Stimulated activated CD8-positive, alpha-beta memory T cell treated with anti-CD3 and anti-CD28 coated beads, Interleukin-12 subunit alpha, Interleukin-12 subunit beta, amount 100 ng/mL, for 24 hours (primary cell): ENCODE results near the gene ABHD8.
"Not testable (repeated sequence)": the region's sequence is repeated elsewhere in the genome, so short reads cannot be mapped to it uniquely, and the experiment has no call there.

ENCODE experiments used
- DNase-seq: peaks from one replicate; pipeline ENCODE4 v3.0.0-alpha.2; 2020; ENCODE audit errors: extremely low read depth

The ABHD8 gene

DNA sequence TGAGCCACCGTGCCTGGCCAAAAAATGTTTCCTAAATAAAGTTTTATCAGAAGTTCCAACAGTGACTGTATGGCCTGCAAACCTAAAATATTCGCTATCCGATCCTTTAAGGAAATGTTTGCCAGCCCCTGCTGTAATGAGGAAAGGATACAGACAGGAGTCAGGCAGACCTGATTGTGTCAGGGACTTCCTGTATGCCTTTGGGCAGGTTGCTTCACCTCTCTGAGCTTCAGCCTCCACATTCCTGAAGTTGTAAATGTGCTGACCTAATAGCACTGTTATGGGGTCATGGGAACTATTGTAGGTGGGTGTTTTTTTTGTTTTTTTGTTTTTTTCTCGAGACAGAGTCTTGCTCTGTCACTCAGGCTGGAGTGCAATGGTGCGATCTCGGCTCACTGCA, 6.2 kb downstream of the ABHD8 start:
- no peak for DNase-seq

DNA sequence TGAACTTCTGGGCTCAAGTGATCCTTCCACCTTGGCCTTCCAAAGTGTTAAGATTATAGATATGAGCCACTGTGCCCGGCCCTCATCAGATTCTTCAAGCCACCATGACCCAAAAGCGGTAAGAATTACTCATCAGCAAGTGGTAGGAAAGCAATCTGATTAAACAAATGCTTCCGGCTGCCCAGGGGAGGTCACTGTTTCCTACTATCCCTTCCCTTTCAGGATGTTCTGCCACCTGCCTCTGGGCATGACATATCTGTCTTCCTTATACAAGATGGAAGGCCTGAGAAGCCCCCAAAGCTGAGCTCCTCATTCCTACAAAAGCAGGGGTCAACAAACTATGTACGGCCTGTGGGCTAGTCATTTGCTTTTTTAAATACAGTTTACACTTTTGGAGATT, 7.0 kb downstream of the ABHD8 start:
- DNase-seq: no peak

DNA sequence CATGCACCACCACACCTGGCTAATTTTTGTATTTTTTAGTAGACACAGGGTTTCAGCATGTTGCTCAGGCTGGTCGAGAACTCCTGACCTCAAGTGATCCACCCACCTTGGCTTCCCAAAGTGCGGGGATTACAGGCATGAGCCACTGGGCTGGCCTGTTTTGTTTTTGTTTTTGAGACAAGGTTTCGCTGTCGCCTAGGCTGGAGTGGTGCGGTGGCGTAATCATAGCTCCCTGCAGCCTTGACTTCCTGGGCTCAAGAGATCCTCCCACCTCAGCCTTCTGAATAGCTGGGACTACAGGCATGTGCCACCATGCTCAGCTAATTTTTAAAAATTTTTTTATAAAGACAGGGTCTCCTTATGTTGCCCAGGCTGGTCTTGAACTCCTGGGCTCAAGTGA, 7.7 kb downstream of the ABHD8 start:
- DNase-seq: not testable (repeated sequence)

DNA sequence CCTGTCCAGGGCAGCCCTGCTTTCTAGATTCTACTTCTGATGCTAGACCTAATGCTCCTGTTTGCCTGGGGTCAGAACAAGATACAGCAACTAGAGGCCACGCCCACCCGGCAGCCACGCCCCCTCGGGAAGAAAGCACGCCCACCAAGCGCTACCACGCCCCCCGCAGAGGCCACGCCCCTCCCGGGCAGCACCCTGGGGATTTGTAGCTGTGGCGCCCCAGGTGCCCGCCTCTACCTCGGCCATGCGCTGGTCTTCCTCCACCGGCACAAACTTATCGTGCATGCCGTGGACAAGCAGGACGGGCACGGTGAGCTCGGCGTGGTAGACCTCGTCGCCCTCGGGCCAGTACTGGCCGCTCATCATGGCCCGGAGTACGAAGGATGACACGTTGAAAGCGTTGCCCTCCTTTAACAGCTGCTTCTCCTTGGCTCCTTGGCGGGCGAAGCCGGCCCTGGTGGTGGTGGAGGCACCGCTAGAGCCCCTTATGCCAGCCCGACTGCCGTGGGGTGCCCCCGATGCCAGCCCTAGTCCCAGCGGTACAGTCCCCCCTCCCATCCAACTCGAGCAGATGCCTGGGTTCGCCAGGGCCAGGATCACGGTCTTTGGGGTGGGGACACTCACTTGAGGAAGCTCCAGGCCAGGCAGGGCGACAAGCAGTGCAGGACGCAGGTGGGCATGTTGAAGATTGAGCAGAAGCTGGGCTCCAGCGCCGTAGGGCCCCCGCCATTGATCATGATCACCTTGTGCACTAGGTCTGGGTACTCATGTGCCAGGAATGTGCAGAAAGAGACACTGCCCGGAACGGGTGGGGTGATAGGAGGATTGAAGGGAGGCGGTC, 9.0 kb downstream of the ABHD8 start:
- no peak for DNase-seq

DNA sequence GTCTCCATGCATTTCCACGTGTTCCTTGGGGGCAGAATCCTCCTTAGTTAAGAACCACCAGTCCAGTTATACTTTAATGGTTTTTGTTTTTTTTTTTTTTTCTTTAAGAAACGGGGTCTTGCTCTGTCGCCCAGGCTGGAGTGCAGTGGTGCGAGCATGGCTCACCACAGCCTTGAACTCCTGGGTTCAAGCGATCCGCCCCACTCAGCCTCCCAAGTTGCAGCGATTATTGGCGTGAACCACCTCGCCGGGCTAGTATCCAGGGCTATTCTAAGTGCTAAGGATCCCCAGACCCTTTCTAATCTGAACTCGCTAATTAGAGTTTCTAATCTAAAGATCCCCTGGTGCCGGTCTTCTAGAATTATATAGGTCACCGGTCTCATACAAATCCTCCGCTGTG, 9.6 kb downstream of the ABHD8 start:
- DNase-seq: no peak

DNA sequence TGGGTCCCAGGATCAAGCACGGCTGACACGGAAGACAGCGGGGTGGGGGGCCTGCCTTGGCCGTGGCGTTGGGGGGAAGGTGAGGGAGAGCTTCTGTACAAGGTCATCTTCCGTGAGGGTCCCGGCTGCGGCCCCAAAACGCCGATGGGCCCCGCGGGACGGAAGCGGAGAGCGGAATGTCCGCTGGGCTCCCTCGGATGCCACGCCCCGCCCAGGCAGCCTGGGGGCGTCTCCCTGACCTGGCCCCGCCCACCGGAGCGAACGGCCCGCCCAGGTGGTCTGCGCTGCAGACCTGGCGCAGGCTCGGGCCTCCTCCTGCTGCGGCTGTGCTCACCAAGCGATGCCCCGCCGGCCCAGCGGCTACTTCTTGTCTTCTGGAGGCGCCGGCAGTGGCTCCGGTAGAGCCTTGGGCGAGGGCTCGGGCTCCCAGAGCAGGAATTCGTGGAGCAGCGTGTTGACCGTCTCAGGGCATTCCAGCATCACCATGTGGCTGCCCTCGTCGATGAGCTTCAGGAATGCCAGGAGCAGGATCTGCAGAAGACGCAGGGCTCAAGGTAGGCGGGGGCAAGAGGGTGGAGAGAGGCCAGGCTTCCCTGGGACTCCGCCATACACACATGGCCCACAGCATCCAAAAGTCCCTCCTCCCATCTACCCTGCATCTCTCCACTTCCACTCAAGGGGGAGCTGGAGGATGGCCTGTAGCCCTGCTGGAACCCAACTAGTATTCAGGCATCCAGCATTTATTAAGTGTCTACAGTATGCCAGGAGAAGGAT, 10.7 kb downstream of the ABHD8 start:
- DNase-seq: no peak

DNA sequence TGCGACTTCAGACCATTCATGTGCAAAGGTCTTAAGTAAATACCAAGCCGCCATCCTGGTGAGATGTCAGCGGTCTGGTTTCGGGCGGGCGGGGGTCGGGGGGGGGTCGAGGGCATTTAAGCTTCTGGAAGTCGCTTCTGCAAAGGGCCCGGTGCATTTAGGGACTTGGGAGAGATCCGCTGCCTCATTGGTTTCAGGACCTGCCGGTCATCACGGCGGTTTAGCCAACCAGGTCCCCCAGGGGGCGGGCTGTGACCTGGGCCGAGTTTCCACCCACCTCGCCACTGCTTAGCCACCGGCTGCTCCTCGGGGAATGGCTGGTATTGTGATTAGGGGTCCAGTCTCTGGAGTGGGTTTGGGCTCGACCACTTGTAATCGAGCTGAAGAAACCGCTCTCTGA, 13.7 kb downstream of the ABHD8 start:
- no peak for DNase-seq

DNA sequence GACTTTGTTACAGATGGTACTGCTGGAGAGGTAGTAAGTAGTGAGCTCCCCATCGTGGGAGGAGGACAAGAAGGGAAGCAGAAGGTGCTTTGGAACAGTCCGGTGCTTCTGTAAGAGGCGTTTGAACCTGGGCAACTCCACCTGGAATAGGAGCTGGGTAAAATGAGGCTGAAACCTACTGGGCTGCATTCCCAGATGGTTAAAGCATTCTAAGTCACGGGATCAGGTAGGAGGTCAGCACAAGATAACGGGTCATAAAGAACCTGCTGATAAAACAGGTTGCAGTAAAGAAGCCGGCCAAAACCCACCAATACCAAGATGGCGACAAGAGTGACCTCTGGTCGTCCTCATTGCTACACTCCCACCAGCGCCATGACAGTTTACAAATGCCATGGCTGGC, 16.5 kb downstream of the ABHD8 start:
- no peak for DNase-seq

DNA sequence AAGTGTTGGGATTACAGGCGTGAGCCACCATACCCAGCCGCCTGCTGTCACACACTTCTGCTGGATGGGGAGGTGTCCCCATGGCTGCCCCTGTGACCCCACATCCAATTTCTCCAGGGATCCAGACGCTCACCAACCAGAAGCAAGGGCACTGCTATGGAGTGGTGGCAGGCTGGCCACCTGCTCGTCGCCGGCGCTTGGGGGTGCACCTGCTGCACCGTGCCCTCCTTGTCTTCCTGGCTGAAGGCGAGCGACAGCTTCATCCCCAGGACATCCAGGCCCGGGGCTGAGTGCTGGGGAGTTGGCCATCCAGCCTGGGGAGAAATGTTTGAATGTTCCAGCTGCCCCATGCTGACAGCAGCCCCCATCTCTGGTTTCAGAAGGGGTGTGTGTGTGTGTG, 17.0 kb downstream of the ABHD8 start:
- no peak for DNase-seq

DNA sequence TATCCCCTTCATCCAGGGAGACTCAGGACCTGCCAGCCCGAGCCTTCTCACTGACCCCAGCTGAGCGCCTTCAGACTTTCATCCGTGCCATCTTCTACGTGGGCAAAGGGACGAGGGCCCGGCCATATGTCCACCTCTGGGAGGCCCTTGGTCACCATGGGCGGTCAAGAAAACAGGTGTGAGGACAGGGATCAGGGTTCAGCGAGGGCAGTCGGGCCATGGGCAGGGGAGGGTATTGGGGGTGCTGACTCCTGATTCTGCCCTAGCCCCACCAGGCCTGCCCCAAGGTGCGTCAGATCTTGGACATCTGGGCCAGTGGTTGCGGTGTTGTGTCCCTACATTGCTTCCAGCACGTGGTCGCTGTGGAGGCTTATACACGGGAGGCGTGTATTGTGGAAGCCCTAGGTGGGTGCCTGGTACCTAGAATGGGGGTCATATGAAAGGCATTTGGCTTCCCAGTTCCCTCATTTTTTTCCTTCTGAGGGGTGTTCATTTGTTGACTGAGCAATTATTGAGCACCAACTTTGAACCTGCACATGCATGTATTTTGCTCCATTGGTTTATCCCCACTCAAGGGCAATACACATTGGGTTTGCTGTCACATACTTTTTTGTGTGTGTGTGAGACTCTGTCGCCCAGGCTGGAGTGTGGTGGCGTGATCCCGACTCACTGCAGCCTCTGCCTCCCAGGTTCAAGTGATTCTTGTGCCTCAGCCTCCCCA, 17.6 kb downstream of the ABHD8 start:
- no peak for DNase-seq

DNA sequence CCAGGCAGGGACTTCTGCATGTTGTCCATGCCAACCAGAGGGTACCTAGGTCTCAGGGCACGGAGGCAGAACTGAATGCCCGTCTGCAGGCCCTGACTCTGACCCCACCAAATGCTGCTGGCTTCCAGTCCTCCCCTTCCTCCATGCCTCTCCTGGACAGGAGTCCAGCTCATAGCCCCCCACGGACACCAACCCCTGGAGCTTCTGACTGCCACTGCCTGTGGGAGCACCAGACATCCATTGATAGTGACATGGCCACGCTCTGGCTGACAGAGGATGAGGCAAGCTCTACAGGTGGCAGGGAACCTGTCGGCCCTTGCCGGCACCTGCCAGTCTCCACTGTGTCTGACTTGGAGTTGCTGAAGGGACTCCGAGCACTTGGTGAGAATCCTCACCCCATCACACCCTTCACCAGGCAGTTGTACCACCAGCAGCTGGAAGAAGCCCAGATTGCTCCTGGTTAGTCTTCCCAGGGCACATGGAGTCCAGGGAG, 19.7 kb downstream of the ABHD8 start:
- no peak for DNase-seq

DNA sequence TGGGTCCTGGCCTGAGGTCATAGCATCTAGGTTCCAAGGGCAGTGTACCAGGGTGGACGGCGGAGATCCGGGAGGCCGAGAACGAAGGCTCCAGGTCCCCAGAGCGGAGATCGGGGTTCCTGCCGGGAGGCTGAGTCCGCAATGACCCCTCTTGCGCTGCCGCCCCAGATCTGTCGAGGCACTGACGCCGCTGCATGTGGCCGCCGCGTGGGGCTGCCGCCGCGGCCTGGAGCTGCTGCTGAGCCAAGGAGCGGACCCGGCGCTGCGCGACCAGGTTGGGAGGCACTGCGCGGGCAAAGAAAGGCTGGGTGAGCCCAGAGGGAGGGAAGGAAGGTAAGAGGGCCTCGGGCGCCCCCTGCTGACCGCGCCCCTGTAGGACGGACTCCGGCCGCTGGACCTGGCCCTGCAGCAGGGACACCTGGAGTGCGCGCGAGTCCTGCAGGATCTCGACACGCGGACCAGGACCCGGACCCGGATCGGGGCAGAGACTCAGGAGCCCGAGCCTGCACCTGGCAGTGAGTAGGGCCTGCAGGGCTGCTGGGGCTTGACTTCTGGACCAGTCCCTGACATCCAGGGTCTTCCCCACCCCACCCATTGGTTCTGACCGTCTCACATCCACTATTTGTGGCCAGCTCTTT, 20.6 kb downstream of the ABHD8 start:
- peak; percentile 42 for DNase-seq

DNA sequence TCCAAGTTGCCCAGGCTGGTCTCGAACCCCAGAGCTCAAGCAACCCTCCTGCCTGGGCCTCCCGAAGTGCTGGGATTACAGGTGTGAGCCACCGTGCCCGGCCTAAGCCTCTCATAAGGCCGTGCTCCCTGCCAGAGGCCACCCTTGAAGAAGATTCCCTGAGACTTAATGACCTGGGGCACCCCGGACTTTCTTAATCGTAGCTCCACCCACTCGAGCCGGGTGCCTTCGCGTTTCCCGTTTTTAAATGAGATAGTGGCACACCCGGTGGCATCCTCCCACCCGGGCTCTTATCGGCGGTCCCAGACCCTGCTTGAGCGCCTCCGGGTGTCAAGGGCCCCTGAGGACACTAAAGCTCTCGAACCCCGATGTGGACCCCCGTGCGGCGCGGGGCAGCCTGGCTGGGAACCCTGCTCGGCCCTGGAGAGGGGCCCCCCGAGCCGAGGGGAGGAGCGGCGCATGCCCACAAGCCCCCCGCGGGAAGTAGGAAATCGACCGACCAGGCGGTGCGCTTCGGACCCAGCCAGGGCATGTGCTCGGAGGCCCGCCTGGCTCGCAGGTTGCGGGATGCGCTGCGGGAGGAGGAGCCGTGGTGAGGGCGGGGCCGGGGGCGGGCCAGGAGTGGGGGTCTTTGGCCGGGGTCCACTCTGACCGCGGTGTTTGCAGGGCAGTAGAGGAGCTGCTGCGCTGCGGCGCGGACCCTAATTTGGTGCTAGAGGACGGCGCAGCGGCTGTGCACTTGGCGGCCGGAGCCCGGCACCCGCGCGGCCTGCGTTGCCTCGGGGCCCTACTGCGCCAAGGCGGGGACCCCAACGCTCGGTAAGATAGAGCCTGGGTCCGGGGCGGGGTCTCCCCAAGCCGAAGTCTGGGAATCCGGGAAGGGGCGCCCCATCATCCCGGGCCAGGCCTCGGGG, 21.6 kb downstream of the ABHD8 start, which contains the start of gene ANKLE1:
Gene ANKLE1, plus strand, starts transcription at position 511 of the 914 bp plus-strand sequence. Its CDS starts 20 bp downstream, at position 531.
- no peak for DNase-seq

DNA sequence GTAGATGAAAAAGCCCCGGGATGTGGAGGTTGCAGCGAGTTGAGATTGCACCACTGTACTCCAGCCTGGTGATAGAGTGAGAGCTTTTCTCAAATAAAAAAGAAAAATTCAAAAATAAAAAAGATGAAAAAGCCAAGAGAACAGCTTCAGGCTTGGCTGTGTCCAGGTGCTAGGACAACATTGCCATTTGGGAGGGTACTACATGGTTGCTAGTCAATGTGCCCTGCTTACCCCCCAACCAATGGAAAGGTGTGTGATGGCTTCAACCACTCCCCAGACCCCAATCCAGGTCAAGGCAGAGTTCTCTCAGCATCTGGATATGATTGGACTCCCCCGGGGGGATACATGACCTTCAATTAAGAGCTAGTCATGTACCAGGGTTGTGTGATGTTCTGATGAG, 23.8 kb downstream of the ABHD8 start:
- no peak for DNase-seq

DNA sequence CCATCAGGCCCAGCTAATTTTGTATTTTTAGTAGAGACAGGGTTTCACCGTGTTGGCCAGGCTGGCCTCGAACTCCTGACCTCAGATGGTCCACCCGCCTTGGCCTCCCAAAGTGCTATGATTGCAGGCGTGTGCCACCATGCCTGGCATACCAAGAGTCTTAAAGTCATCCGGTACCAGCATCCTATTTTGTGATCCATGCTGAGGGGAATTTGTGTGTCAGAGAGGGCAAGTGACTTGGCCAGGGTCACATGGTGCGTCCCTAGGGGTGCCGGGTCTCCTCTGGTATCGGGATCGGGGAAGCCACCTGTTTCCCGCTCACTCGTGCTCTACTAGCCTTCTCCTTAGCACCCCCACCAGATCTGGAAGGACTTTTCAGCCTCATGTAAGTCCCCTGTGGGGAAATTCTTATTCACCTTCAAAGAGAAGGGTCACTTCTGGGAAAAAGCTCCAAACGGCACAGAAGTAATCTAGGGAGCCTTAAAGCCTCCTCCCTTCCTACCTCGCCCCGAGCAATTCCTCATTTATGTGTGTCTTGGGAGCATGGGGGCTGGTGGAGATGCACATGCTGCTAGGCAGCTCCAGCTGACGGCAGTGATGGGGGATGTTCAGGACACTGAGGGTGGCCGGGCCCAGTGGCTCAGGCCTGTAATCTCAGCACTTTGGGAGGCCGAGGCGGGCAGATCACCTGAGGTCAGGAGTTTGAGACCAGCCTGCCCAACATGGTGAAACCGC, 27.6 kb downstream of the ABHD8 start:
- no peak for DNase-seq

DNA sequence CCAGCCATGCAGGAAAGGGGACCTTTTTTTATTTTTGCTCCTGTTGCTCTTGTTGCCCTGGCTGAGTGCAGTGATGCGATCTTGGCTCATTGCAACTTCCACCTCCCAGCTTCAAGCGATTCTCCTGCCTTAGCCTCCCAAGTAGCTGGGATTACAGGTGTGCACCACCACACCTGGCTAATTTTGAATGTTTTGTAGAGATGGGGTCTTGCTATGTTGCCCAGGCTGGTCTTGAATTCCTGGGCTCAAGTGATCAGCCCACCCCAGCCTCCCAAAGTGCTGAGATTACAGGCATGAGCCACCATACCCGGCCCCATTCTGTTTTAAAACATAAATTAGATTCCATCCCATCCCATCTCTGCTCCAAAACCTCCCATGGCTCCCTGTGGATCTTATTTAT, 28.3 kb downstream of the ABHD8 start:
- DNase-seq: not testable (repeated sequence)

DNA sequence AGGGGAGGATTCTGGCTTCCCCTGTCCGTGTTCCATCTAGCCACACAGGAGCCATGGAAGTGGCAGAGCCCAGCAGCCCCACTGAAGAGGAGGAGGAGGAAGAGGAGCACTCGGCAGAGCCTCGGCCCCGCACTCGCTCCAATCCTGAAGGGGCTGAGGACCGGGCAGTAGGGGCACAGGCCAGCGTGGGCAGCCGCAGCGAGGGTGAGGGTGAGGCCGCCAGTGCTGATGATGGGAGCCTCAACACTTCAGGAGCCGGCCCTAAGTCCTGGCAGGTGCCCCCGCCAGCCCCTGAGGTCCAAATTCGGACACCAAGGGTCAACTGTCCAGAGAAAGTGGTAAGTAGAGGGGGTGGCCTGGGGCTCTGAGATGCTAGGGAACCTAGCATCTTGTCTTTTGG, 34.5 kb downstream of the ABHD8 start:
- no peak for DNase-seq

DNA sequence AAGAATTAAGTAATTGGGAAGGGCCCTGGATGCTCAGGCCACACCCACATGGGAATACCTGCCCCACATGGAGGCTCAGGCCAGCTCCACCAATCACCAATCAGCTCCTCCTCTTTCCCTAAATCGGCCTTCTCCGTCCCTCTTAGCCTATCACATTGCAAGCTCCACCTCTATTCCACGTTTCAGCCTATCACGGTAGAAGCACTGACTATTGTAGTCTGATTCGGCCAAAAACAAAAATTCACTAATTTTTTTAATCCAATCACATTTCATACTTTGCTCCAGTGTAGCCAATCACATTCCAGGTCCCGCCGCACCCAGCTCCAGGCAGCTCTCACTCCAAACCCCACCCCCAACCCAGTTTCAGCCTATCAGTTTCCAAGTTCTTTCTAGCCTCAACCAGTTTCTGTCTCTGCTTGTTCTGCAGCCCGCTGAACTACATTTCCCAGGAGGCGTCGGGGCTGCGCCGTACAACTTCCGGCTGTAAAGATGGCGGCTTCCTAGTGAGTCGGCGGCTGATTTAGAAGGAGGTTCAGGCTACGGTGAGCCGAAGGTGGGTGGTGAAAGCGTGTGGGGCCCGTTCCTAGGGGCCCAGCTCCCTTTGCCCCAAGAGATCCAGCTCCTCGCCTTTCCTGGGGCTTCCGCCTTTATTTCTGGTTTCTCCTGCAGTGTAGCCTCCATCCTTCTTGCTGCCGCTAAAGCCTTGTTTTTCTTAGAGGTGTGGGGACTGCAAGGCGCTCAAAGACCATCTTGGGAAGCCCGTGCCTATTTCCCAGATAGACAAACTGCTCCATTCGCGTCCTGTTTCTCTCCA, 36.0 kb downstream of the ABHD8 start, which contains the start of gene BABAM1:
Gene BABAM1, plus strand, starts transcription at position 469 of the 814 bp plus-strand sequence. CDS start 1,364 bp downstream, outside the sequence.
- DNase-seq: peak; percentile 88

DNA sequence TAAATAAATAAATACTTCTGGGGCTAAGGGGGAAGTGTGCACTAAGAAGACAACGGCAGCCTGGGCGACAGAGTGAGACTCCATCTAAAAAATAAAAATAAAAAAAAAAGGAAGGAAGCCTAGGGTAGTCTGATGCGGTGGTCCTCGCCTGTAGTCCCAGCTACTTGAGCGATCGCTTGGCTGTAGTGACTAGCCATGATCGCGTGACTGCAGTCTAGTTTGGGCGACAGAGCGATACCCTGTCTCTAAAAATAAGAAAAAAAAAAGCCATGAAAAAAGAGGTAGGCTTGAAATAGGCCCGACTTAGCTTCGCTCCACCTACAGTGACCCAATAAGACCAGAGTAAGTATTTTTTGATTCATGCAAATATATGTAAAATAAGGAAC, 36.6 kb downstream of the ABHD8 start:
- no peak for DNase-seq
